GM18511 (cell line): Measurements from ENCODE around the gene GFAP.
A peak's percentile ranks its signal among the peaks of the same experiment; 100 is the strongest.
"Not testable (repeated sequence)": the region's sequence is repeated elsewhere in the genome, so short reads cannot be mapped to it uniquely, and the experiment has no call there.

ENCODE experiments used
- ATAC-seq: cut with Tn5 transposase; IDR thresholded peaks from one replicate; pipeline ENCODE4 v1.9.1; 2021; ENCODE audit warnings: mild to moderate bottlenecking, moderate library complexity; ENCODE audit not compliant: unreplicated experiment

GFAP gene

DNA sequence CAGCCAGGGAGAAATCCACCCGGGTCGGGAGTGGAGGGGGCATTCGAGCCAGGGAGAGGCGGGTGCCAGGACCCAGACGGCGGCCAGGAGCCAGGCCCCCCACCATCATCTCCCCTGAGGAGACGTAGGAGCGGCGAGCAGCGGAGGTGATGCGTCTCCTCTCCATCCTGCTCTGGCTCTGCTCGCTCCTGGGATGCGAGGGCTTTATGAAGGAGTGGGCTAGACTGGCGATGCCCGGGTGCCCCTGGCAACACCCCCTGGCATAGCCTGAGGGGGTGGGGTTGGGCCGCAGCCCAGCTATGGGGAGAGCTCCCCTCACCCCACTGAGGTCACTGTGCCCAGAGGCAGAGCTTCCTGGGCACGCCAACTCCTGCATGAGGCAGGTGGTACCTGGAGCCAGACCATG is at the start of gene GFAP:
TSS of gene GFAP (minus strand) at position 180 of the 406 bp plus-strand sequence. CDS start at position 166, 14 bp downstream.
- ATAC-seq = no peak

DNA sequence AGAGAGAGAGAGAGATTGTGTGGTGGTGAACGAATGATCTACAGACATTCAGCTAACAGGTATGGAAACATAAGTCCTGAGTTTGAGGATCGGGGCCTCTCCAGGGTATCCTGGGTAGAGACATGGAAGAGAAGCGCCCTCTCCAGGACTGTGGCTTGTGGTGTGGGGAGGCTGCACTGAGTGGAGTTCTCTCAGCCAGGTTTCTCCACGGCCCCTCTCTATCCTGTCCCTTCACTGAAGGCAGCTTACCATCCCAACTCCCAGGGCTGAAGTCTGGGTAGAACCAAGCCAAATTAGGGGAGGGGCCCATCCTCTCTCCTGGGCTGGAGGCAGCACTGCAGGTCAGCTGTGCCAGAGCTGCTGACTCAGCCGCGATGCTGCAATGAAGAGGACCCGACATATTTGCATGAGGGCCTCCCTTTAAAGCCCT is 46.6 kb upstream of the GFAP start:
- ATAC-seq = no peak

GRCh38 chr17:44960691-44961090 is 45.4 kb upstream of the GFAP start:
- no peak for ATAC-seq

DNA sequence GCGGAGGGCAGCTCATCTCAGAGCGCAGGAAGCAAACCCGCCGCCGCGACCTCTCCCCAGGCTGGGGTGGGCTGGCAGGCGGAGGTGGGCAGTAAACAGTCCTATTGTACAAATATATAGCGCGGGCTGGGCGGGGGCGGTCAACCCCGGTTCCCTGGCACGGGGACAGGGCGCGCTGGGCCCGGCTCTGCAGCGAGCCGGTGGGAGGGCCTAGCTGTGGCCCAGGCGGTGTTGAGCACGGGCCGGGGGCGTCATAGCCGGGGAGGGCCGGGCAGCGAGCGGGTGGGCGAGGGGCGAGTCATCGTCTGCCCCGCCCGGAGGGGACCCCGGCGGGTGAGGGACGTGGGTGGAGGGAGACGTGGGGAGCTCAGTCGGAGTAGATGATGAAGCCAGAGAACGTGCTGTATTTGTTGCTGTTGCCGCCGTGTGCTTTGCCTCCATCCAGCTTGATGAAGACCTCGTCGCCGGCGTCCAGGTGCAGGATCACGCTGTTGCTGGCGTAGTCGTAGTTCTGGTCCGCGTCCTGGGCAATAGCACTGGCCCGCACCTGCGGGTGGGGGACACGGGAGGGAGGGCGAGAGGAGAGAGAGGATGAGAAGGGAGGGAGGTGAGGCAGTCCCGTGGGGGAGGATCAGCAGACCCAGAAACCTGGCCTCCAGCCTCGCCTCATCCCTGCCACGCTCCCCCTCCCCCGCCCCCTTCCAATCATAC is 44.7 kb upstream of the GFAP start:
- ATAC-seq = no peak

DNA sequence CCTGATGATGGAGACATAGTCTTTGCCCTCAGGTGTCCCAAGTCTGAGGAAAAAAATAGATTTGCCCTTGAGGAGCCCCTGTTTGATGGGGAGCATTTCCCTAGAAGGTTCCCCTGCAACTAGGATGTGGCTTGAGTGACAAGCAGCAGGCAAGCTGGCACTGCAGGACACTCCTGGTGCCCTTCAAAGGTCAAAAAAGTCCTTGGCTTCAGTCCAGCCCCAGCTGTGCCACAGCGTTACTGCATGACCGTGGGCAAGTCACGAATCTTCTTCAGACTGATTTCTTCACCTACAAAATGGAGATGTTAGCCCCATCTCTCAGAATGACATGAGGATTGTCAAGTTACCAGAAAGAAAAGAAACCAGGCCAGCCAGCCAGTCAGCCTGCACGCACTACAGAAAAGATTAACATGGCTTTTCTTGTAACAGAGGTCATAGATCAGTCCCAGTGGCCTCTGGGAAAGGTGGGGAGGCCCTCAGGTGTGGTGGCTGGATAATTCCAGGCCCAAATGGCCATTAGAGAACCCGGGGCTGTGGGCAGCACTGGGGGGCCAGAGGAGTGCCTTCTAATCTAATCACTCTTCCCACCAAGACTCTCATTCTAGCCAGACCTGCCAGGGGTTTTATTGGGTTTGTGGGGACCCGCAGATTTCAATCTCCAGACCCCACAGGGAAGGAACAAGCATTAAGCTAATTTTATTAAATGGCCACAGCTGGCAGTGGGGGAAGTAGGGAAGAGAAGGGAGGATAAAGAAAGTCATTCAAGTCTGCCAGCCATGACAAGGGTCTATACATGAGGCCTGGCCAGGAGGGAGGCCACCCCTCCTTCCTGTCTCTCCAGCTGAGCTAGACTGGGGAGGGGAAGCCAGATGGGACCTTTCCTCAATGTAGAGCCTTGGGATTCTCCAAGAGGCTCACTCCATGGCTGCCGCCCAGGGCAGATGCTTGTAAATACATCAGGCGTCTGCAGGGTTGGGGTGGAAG is 42.0 kb upstream of the GFAP start:
- ATAC-seq = no peak

- no peak for ATAC-seq
These were observed 40.5 kb upstream of the GFAP start for GRCh38 chr17:44955674-44956425.

DNA sequence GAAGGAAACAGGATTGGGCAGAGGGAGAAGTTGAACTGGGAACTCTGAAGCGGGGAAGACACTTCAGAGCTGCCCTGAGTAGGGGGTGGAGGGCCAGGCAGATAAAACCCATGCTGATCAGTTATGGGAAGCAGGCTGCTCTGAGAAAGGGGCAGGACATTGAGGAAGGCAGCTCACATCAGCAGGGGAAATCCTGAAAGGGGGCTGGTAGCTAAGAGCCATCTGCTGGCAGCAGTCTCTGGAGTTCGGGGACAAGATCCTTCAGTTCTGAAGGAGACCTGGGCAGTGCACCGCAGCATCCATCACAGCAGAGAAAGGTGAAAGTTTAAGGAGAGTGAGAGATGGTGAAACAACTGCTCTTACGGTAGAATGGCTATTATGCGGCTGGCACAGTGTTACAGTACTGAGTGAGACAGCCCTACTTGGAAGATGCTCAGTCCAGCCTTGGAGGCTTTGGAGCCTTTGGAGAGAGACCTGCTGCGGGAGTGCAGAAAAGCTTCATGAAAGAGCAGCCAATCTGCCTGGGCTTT is 37.7 kb upstream of the GFAP start:
- ATAC-seq = no peak

DNA sequence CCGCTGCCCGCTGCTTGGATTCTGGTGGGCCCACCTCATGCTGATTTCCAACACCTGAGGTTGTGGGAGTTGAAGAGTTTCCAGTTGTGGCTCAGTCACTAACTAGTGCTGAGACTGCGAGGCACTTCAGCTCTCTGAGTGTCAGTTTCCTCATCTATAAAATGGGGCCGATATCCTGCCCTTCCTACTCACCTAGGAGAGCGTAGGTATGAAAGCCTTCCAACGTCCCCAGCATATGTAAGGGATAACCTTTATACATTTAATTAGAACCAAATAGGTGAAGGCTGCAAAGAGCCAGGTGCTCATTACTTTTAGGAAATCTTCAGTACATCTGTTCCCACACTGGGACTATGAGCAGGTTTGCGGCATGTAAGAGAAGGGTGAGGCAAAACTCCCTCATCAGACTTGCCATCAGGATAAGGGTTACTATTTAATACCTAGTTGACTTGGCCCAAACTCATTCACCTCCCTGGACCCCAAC is 33.1 kb upstream of the GFAP start:
- ATAC-seq = no peak

DNA sequence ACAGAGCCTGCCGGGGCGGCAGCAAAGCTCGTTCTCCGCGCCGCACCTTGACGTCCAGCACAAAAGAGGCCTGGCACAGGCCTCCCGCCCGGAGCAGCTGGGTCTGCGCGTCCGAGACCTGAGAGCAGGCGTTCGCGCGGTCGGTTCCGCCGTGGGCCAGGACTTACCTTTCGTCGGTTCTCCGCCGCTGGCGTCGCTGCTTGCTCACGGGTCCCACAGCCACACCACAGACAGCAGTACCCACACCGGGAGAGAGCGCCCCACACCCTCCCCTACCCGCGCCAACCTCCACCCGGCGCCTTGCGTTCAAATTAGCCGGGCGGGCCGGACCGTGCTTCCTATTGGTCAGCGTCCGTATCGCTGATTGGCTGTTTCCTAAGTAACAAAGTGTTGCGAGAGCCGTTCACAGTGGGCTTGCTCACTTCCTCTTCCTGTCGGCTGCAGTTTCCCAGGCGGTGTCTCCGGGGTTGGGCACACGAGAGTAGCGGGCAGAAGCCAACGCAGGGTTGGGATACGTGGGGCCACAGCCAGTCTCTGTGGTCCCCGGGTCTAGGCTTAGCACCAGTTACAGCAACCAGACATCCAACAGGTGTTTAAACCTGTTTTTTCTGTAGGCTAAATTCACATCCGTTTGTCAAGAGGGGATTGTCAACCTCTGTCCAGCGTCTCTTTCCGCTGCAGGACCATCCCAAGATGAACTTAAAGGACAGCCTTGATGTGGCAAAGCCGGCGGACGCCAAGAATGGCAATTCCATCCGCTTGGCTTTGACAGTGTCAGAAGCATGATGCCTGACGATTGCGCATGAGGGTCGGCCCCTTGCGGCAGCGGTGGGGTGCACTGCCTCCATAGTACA is 32.4 kb upstream of the GFAP start, which contains the start of gene KIF18B:
TSS of gene KIF18B (minus strand) at position 313 of the 854 bp plus-strand sequence. CDS start 11,429 bp downstream, outside the sequence.
- ATAC-seq = peak; percentile 95

- not testable (repeated sequence) for ATAC-seq
These were observed 30.4 kb upstream of the GFAP start for GRCh38 chr17:44945652-44946051.

DNA sequence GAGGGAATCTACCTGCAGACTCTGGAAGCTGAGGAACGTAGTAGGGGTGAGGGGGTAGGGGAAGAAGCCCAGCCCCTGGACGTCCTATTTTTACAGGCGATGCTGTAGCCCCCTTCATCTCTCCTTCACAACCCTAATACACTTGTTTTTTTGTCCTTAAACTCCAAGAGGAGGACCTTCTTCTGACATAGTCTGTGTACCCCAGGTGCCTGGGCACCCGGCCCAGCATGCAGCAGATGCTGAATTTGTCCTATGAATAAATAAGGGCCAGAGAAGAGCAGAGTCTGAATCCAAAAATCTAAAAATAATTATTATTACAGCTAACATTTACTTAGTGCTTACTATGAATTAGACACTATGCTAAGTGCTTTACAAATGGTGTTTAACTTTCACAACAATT is 27.2 kb upstream of the GFAP start:
- no peak for ATAC-seq

DNA sequence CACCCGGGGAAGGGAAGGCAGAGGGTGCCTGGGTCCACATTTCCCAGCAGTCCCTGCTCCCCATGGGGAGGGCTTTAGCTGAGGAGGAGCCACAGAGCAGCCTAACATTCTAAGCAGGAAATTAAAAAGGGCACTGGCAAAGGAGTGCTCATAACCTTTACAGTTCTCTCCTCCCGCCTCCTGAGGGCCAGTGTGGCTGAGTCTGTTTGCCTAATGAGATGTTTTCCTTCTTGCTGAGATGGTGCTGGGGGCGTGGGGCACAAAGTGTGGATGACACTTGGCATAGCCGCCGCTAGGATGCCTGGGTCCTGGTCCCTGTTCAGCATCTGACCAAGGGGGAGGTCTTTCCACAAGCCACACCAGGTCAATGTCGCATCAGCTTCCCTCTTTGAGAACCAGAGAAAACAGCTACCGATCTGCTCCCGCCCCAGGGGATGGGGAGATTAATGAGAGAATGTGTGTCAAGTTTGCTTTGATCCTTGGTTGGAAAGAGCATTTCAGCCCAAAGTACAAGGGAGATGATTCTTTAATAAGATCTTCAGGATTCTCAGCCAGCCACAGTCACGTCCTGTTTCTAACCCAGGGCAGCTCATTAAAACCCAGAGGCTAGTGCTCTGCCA is 26.5 kb upstream of the GFAP start:
- ATAC-seq = no peak

- ATAC-seq = no peak
These were observed 25.5 kb upstream of the GFAP start for GRCh38 chr17:44940768-44941167.

DNA sequence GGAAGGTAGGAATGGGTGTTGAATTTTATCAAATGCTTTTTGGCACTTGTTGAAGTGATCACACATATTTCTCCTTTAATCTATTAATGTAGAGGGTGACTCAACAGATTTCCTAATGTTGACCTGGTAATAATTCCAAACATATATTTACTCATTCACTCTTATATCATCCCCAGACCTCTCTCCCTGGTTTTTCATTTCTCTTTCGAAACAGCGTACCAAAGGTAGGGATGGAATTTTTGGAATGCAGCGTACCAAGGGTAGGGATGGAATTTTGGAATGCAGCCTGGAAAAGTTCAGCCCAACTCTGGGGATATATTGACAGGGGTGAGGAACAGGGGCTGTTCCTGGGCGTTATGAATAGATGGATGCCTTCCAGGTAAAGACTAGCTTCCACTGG is 25.0 kb upstream of the GFAP start:
- no peak for ATAC-seq

DNA sequence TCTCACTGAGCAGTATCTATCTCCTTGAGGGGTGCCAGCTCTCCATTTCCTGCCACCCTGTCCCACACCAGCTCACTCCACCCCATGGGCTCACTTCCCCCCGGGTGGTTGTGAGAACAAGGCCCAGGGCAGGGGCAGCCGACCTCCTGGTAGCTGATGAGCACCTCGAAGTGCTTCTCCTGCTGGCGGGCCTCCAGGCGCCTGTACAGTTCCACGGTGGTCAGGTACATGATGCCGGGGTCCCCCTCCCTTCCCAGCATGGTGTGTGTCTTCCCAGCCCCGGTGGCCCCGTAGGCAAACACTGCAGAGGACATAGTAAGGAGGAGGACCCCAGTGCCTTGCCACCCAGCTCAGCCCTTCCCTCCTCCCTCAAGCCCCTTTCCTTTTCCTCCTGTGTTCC is 19.8 kb upstream of the GFAP start:
- no peak for ATAC-seq

- no peak for ATAC-seq
These were observed 19.4 kb upstream of the GFAP start for GRCh38 chr17:44934745-44935105.

DNA sequence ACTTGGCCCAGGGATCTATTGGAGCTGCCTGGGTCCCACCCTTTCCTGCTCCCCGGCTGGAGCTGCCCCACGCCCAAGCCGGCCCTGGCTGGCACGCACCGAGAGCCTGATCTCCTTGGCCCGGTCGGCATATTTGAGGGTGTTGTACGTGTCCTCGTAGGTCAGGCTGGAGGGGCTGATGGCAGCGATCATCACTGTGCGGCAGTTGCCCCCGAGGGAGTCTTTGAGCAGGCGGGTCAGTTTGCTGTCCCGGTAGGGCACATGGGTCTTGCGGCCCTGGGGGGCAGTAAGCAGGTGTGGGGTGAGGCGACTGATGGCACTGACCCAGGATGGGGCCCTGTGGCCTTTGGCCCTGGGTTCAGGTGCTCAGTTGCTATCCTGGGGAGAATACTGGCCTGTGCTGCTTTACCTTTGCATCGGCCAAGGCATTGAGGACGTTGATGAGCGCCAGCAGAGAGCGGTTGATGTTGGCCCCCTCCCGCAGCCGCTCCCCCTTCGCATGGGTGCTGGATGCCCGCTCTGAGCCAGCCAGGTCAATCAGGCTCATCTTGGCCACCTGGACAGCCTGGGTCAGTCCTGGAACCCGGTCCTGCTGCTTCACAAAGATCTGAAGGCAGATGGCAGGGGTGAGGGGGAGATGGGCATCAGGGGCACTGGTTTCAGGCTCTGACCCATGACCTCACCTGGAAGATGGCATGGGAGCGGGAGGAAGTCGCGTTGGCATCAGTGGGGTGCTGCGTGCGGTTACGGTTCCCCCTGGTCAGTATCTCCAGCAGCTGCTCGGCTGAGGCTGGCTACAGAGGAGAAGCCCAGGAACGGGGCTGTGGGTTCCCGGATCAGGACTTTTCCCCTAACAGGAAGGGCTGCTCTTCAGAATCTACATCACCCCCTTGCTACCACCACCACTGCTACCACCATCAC is 18.8 kb upstream of the GFAP start:
- no peak for ATAC-seq

DNA sequence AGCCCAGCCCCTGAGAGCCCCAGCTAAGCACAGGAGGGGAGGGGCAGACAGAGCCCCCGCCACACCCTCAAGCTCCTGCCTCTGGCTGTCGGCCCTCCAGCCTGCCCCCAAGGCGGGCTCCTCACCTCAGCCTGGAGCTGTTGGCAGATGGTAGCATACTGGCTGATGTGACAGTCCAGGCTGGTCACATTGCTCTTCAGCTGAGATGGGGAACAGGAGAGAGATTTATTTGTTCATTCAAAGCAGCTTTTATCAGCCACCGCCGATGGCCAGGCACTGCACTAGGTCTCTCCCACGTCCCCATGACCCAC is 17.4 kb upstream of the GFAP start:
- no peak for ATAC-seq
